HCT116 (cell line): ENCODE data around the gene SPI1.

ENCODE experiments used
- CEBPB ChIP-seq: IDR thresholded peaks from 2 replicates; pipeline ENCODE4 v1.6.1; 2012; ENCODE audit warnings: low read depth
- CTCF ChIP-seq, 3 experiments: fragments of 200-600 bp in 1 of 3; sonication (generic) in 1 of 3; IDR thresholded peaks in 2 of 3; conservative IDR thresholded peaks in 1 of 3; 2 replicates each; pipeline ENCODE4 v1.5.1; 2012 to 2017; ENCODE audit warnings: low read depth in 2 of 3, low read length in 2 of 3, antibody characterized with exemption in 1 of 3, borderline replicate concordance in 1 of 3, control low read depth in 1 of 3, mild to moderate bottlenecking in 1 of 3, mixed read lengths in 1 of 3, mixed run types in 1 of 3, moderate library complexity in 1 of 3; ENCODE audit not compliant: insufficient read depth in 1 of 3
- EZH2 ChIP-seq: fragments of 200-600 bp; sonication (generic); IDR thresholded peaks from 2 replicates; pipeline ENCODE4 v1.6.1; 2017; ENCODE audit warnings: antibody characterized with exemption, mixed run types
- EZH2phosphoT487 ChIP-seq: fragments of 200-600 bp; IDR thresholded peaks from 2 replicates; pipeline ENCODE4 v1.6.1; 2018; ENCODE audit warnings: antibody characterized with exemption, borderline replicate concordance
- JUND ChIP-seq: IDR thresholded peaks from 2 replicates; pipeline ENCODE4 v1.6.1; 2012
- POLR2A ChIP-seq: IDR thresholded peaks from 2 replicates; pipeline ENCODE4 v1.7.0; 2011; ENCODE audit warnings: borderline replicate concordance; ENCODE audit not compliant: insufficient read depth, insufficient read length; ENCODE audit errors: extremely low read depth
- POLR2AphosphoS5 ChIP-seq: IDR thresholded peaks from 2 replicates; pipeline ENCODE4 v1.6.1; 2011; ENCODE audit warnings: mild to moderate bottlenecking, low read depth, low read length, moderate library complexity
- REST ChIP-seq: IDR thresholded peaks from 2 replicates; pipeline ENCODE4 v1.6.1; 2012; ENCODE audit warnings: low read depth
- SIN3A ChIP-seq: IDR thresholded peaks from 2 replicates; pipeline ENCODE4 v1.6.1; 2012; ENCODE audit warnings: low read depth
- SP1 ChIP-seq: IDR thresholded peaks from 2 replicates; pipeline ENCODE4 v1.6.1; 2012; ENCODE audit warnings: low read depth
- TCF7L2 ChIP-seq: IDR thresholded peaks from 2 replicates; pipeline ENCODE4 v1.7.0; 2011; ENCODE audit warnings: borderline replicate concordance, inconsistent platforms; ENCODE audit not compliant: insufficient read depth, insufficient read length; ENCODE audit errors: extremely low read depth
- YY1 ChIP-seq: IDR thresholded peaks from 2 replicates; pipeline ENCODE4 v1.6.1; 2011; ENCODE audit warnings: low read length, low read depth, moderate library complexity, mild to moderate bottlenecking; ENCODE audit not compliant: insufficient replicate concordance; ENCODE audit errors: extremely low read depth
- TF ChIP-seq, protein P1 (sequence below): IDR thresholded peaks from 2 replicates; pipeline ENCODE4 v1.6.1; 2012
- TF ChIP-seq, protein P2 (sequence below): IDR thresholded peaks from 2 replicates; pipeline ENCODE4 v1.6.1; 2012

DNA sequence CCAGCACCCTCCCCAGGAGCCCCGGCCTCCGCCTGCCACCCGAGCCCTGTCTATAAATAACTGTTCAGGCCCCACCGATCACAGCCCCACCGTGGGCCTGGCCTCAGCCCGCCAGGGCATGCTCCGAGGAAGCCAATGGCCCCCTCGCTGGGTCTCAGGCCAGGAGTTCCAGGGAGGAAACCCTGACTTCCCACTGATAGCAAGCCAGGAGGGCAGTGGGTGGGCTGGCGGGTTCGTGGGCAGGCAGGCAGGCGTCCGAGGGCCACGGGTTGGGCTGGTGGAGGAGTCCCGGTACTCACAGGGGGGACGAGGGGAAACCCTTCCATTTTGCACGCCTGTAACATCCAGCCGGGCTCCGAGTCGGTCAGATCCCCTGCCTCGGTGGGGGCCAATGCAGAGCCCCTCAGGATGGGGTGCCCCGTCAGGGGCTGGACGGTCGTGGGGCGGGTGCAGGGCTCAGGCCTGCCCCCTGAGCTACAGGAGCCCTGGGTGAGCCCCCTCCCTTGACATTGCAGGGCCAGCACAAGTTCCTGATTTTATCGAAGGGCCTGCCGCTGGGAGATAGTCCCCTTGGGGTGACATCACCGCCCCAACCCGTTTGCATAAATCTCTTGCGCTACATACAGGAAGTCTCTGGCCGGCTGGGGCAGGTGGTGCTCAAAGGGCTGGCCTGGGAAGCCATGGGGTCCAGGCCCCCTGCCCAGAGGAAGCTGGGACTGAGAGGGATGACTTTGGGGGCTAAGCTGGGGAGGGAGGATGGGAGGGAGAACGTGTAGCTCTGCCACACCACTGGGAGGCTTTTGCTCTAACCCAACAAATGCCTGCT lies at the start of gene SPI1:
- TF ChIP-seq EZH2, result no peak
- TF ChIP-seq, protein P1, sequence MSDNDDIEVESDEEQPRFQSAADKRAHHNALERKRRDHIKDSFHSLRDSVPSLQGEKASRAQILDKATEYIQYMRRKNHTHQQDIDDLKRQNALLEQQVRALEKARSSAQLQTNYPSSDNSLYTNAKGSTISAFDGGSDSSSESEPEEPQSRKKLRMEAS, result no peak
- no peak for TF ChIP-seq SIN3A
- no peak for TF ChIP-seq CTCF (IDR thresholded peaks at IDR 0.05 in 2 of 3, conservative IDR thresholded peaks at IDR 0.05 in 1 of 3; ENCODE audit: borderline replicate concordance in 1 of 3, insufficient read depth in 1 of 3, low read depth in 2 of 3, low read length in 2 of 3)
- TF ChIP-seq REST, result no peak
- TF ChIP-seq SP1, result no peak
- no peak for TF ChIP-seq CEBPB
- no peak for TF ChIP-seq TCF7L2
- no peak for TF ChIP-seq POLR2A
- no peak for TF ChIP-seq EZH2phosphoT487
- TF ChIP-seq POLR2AphosphoS5, result no peak
- no peak for TF ChIP-seq JUND
- TF ChIP-seq, protein P2, sequence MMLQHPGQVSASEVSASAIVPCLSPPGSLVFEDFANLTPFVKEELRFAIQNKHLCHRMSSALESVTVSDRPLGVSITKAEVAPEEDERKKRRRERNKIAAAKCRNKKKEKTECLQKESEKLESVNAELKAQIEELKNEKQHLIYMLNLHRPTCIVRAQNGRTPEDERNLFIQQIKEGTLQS, result no peak
- TF ChIP-seq YY1, result no peak
